Measurements from ENCODE around the gene CDX2. TPM values are rescaled to one million over a fixed set of nuclear protein-coding genes. Genes with fewer than 3 reads are reported as not detected.

Gene CDX2
- total RNA-seq, 1 experiment from 2014 or later = 0.41 TPM

DNA sequence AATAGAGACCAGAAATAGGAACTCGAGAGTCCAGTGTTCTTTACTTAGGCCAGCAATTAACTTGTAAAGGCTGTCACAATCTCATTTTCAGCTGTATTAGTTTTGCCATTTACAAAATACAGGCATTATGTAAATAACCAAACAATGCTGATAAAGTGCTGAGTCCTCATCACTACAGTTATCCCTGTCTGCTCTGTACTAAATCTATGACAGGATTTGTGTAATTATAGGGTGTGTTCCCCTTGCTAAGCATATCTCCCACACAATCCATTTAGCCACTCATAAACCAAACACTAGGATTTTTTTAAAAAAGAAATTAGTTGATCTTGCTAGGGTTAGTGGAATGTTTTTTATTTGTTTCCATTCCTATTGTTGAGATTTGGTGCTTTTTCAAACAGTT, 26.1 kb downstream of the CDX2 start:
- no peak for DNase-seq (ENCODE audit: low spot score)
- in situ Hi-C loops (cut with HindIII; ENCODE audit: low sequenced_read_pairs) = no loop called here

- no peak for DNase-seq (ENCODE audit: low spot score)
- in situ Hi-C loops (cut with HindIII; ENCODE audit: low sequenced_read_pairs) = no loop called here
Measured at GRCh38 chr13:27933580-27934328, 35.4 kb downstream of the CDX2 start.

GRCh38 chr13:27933118-27933517, 36.0 kb downstream of the CDX2 start:
- in situ Hi-C loops (cut with HindIII; ENCODE audit: low sequenced_read_pairs) = no loop called here

GRCh38 chr13:27929868-27930267, 39.2 kb downstream of the CDX2 start:
- no peak for DNase-seq (ENCODE audit: low spot score)
- in situ Hi-C loops (cut with HindIII; ENCODE audit: low sequenced_read_pairs) = no loop called here

More at GRCh38 chr13:27933118-27933517, 36.0 kb downstream of the CDX2 start:
- DNase-seq (ENCODE audit: low spot score) = no peak

DNA sequence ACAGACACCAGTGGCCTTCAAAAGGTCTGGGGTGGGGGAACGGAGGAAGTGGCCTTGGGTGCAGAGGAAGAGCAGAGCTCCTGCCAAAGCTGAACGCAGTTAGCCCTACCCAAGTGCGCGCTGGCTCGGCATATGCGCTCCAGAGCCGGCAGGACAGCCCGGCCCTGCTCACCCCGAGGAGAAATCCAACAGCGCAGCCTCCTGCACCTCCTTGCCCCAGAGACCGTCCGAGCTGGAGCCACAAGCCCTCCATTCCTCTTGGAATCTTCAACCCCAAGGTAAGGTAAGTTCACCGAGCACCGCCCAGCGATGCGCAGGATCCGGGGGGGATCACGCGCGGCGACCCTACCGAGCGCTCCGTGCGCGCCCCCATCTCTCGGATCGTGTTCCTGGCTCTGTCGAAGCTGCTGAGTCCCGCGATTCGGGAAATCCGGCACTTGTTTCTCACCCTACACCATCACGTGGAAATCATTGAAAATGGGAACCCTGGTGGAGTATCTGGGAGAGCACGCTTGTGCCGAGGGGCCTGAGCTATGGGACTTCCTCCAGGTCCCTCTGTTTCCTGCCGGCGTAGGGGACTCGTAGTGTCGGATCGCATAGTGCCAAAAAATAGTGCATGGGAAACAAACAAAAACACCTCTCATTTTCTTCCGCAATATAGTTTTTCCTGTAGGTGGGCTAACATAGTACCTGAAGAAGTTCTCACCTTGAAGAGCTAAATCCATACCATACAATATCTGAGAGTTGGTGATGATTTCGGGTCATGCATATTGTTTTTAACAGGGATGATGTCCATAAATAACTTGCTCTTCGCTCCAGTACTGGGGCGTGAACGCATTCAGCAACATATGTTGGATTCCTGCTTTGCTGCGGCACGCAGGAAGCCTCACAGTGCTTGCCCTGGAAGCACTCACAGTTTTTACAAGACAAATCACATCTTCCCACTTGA, 40.0 kb downstream of the CDX2 start:
- no peak for DNase-seq (ENCODE audit: low spot score)
- in situ Hi-C loops (cut with HindIII; ENCODE audit: low sequenced_read_pairs) = no loop called here

DNA sequence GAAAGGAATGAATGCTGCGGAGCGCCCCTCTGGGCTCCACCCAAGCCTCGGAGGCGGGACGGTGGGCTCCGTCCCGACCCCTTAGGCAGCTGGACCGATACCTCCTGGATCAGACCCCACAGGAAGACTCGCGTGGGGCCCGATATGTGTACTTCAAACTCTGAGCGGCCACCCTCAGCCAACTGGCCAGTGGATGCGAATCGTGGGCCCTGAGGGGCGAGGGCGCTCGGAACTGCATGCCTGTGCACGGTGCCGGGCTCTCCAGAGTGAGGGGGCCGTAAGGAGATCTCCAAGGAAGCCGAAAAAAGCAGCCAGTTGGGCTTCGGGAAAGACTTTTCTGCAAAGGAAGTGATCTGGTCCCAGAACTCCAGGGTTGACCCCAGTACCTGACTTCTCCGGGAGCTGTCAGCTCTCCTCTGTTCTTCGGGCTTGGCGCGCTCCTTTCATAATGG, 40.7 kb downstream of the CDX2 start:
- in situ Hi-C loops (cut with HindIII; ENCODE audit: low sequenced_read_pairs) = no loop called here
- no peak for DNase-seq (ENCODE audit: low spot score)

DNA sequence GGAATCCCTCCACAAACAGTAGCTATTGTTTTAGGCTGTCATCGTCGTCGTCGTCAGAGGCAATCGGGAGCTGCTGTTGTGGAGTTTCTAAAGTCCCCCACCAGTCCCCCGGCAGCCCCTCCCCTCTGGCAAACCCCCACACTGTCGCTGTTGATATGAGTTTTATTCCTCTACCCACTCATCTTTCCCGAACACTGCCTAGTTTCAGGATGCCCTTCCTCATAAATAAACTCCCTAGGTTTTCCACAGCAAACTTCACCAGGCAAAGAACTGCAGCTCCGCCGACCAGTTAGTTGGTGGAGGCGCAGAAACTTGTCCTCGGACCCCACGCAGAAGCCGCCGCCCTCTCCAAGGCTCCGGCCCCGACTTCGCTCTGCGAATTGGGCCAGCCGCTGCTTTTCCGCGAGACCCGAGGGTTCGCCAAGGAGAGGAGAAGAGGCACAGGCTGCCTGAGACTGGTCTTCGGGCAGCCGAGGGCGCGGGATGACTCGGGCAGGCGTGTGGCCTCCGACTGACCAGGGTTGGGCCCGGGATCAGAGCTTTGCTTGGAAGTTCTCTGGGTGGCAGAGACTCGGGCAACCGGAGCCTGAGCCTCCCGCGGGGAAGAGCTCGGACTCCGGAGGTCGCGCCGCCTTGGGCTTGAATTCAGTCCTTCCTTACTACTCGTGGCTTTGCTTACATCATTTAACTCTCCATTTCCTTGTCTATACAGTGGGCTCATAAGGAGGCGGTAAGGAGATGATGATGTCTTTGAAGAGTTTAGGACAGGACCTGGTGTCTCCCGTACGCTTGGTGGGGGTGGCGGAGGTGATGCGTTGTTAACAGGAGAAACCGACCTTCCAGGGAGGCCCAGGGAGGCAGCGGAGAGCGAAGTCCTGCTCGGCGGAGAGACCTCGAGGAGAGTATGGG, 41.4 kb downstream of the CDX2 start:
- DNase-seq (ENCODE audit: low spot score) = no peak

GRCh38 chr13:27926644-27927434, 42.3 kb downstream of the CDX2 start:
- no peak for DNase-seq (ENCODE audit: low spot score)
- in situ Hi-C loops (cut with HindIII; ENCODE audit: low sequenced_read_pairs) = no loop called here

More for the DNA sequence above, 41.4 kb downstream of the CDX2 start:
- in situ Hi-C loops (cut with HindIII; ENCODE audit: low sequenced_read_pairs) = no loop called here

- in situ Hi-C loops (cut with HindIII; ENCODE audit: low sequenced_read_pairs) = no loop called here
- no peak for DNase-seq (ENCODE audit: low spot score)
Measured at GRCh38 chr13:27925220-27925991, 43.7 kb downstream of the CDX2 start.

GRCh38 chr13:27924529-27925141, 44.5 kb downstream of the CDX2 start:
- DNase-seq (ENCODE audit: low spot score) = no peak
- in situ Hi-C loops (cut with HindIII; ENCODE audit: low sequenced_read_pairs) = no loop called here

GRCh38 chr13:27923794-27924528, 45.2 kb downstream of the CDX2 start:
- DNase-seq (ENCODE audit: low spot score) = no peak
- in situ Hi-C loops (cut with HindIII; ENCODE audit: low sequenced_read_pairs) = no loop called here

DNA sequence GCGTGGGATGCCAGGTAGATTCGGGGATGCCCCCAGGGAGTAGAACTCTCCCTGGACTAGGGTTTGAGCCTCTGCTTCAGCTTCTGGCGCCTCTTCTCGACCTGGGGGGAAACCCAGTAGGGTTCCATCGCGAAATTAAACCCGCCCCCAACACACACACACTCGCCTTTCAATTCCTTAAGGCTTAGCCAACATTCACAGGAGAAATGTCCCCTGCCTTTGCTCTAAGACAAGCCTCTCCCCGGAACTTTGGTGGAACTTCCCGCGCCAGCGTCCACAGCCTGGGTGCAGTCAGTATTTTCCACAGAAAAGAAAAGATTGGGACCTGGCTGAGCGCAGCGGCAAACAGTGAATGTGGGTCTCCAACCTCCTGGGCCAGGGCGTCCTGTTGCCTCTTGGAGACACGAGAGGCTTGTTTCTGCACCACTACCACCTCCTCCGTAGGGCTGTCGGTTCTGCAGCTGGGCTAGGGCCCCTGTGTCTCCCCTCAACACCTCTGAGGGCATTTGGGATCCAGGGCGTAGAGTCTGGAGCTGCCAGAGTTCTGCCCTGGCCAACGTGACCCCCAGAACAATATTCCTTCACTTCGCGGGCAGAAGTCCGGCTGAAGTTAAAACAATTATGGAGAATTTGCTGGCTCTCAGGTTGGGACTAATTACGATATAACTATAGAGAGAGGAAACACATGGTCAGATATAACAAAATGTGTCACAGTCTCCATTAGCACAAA, 46.1 kb downstream of the CDX2 start:
- in situ Hi-C loops (cut with HindIII; ENCODE audit: low sequenced_read_pairs) = no loop called here

GRCh38 chr13:27921961-27922882, 46.9 kb downstream of the CDX2 start:
- no peak for DNase-seq (ENCODE audit: low spot score)
- in situ Hi-C loops (cut with HindIII; ENCODE audit: low sequenced_read_pairs) = no loop called here

More for the DNA sequence above, 46.1 kb downstream of the CDX2 start:
- DNase-seq (ENCODE audit: low spot score) = no peak

DNA sequence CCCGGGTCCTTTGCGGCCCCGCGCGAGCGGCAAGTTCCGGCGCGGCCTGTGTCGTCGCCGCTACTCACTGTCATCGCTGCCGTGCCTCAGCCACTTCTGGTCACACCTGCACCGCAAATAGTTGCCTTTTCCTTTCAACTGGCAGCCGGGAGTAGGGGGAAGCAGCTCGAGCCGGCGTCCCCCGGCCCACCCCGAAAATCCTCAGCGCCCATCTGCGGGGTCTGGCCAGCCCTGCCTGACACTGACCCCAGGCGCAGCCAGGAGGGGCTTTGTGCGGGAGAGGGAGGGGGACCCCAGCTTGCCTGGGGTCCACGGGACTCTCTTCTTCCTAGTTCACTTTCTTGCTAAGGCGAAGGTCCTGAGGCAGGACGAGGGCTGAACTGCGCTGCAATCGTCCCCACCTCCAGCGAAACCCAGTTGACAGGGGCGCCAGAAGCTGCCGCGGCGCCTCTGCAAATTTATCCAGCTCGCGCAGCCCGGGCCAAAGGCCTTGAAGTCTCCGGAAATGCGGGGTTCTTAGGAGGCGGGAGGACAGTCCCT, 47.6 kb downstream of the CDX2 start:
- in situ Hi-C loops (cut with HindIII; ENCODE audit: low sequenced_read_pairs) = no loop called here
- no peak for DNase-seq (ENCODE audit: low spot score)

Measured in G401 (cell line).